Breast epithelium (tissue), 4 donors: ENCODE data around the gene RNF10. TPM values are rescaled to one million over a fixed set of nuclear protein-coding genes. Genes with fewer than 3 reads are reported as not detected.

Experiments
- DNase-seq, 2 donors: peaks; one replicate each; pipeline ENCODE4 v3.0.0-alpha.2; 2019; ENCODE audit warnings: low spot score in 2 of 2
- H3K27ac ChIP-seq, 2 donors: fragments of 200-600 bp; sonication (generic) in 1 of 2; one replicate each; pipeline ENCODE4 v1.5.1; 2016 to 2019; ENCODE audit warnings: mild to moderate bottlenecking in 1 of 2
- H3K27me3 ChIP-seq, 2 donors: fragments of 200-600 bp; sonication (generic) in 1 of 2; one replicate each; pipeline versions ENCODE4 v1.5.1 to v1.6.0; 2017 to 2019; ENCODE audit warnings: control low read depth in 1 of 2, mild to moderate bottlenecking in 1 of 2
- H3K36me3 ChIP-seq: fragments of 200-600 bp; one replicate; pipeline ENCODE4 v1.5.1; 2019
- H3K4me1 ChIP-seq, 2 donors: fragments of 200-600 bp; sonication (generic); one replicate each; pipeline ENCODE4 v1.5.1; 2016 to 2019; ENCODE audit warnings: control low read depth in 1 of 2
- H3K4me3 ChIP-seq, 3 donors: fragments of 200-600 bp; sonication (generic); 1 replicate in 2 of 3; 2 replicates in 1 of 3; pipeline ENCODE4 v1.5.1; 2016 to 2019; ENCODE audit warnings: mild to moderate bottlenecking in 3 of 3, moderate library complexity in 2 of 3
- H3K9me3 ChIP-seq, 2 donors: fragments of 200-600 bp; sonication (generic) in 1 of 2; one replicate each; pipeline ENCODE4 v1.5.1; 2016 to 2019; ENCODE audit warnings: control low read depth in 1 of 2
- CTCF ChIP-seq, 3 donors: fragments of 450-650 bp; IDR thresholded peaks; one replicate each; pipeline ENCODE4 v1.5.1; 2016 to 2017; ENCODE audit warnings: antibody characterized with exemption in 3 of 3, mild to moderate bottlenecking in 3 of 3, moderate library complexity in 3 of 3
- POLR2A ChIP-seq: fragments of 450-650 bp; IDR thresholded peaks from one replicate; pipeline ENCODE4 v1.6.1; 2016; ENCODE audit warnings: antibody characterized with exemption, mild to moderate bottlenecking, moderate library complexity
- POLR2AphosphoS5 ChIP-seq, 3 donors: sonication (generic); formaldehyde crosslinking; IDR thresholded peaks; one replicate each; pipeline ENCODE4 v1.6.1; 2017; ENCODE audit warnings: antibody characterized with exemption in 3 of 3
- intact Hi-C: fragments of 100-400 bp; cut with DNase I; formaldehyde crosslinking; loops from one replicate; pipeline ENCODE4 v1.15.1; 2023; ENCODE audit warnings: low total_unique reads
- total RNA-seq, 3 donors: library from RNA; depleted of rRNA; stranded (reverse); fragments of >200 nt; gene quantifications; one replicate each; pipeline ENCODE4 v1.1.0, GENCODE V29; 2016

RNF10 gene
- total RNA-seq, 3 donors from 2014 or later: 112 to 164 (median 149) TPM

- DNase-seq: peak; percentile 45 to 55
- intact Hi-C loops: no loop called here
- H3K9me3 ChIP-seq: no peaks in the 10 kb centered on the region
- H3K4me3 ChIP-seq: peak overlapping the region; percentile 67 to 98 (median 77)
- H3K27ac ChIP-seq: peak overlapping the region; percentile 87 to 92
- peaks cover 0 to 3% of the 10 kb centered on the region in 2 donors for H3K4me1 ChIP-seq
- H3K27me3 ChIP-seq: no peaks in the 10 kb centered on the region
- H3K36me3 ChIP-seq: no peaks in the 10 kb centered on the region
- TF ChIP-seq POLR2AphosphoS5 (IDR thresholded peaks at IDR 0.05) (no peak), POLR2A (no peak), CTCF (IDR thresholded peaks at IDR 0.05) (no peak)
Observed at GRCh38 chr12:120496413-120497340, 37.5 kb upstream of the RNF10 start.

GRCh38 chr12:120497524-120498150, 36.5 kb upstream of the RNF10 start:
- DNase-seq: peak in 1 of 2 donors; percentile 25
- Histone ChIP-seq H3K4me1 (peaks cover 0 to 3% of the 10 kb centered on the region in 2 donors), H3K27me3 (no peaks in the 10 kb centered on the region), H3K9me3 (no peaks in the 10 kb centered on the region), H3K4me3 (peak overlapping the region; percentile 67 to 98 (median 77)), H3K27ac (peak overlapping the region; percentile 64 to 92), H3K36me3 (no peaks in the 10 kb centered on the region)
- intact Hi-C loops: no loop called here
- no peak for TF ChIP-seq POLR2AphosphoS5 (IDR thresholded peaks at IDR 0.05)
- TF ChIP-seq CTCF (IDR thresholded peaks at IDR 0.05): no peak
- TF ChIP-seq POLR2A: no peak

- H3K36me3 ChIP-seq: no peaks in the 10 kb centered on the region
- intact Hi-C loops: no loop called here
- H3K4me3 ChIP-seq: no peak overlapping the region
- TF ChIP-seq POLR2A: no peak
- no peak for TF ChIP-seq POLR2AphosphoS5 (IDR thresholded peaks at IDR 0.05)
- TF ChIP-seq CTCF (IDR thresholded peaks at IDR 0.05): no peak
- no peak for DNase-seq
- no peaks in the 10 kb centered on the region for H3K9me3 ChIP-seq
- H3K4me1 ChIP-seq: peaks cover 0 to 3% of the 10 kb centered on the region in 2 donors
- no peak overlapping the region for H3K27ac ChIP-seq
- H3K27me3 ChIP-seq: no peaks in the 10 kb centered on the region
Observed at GRCh38 chr12:120498870-120499515, 35.2 kb upstream of the RNF10 start.

- Histone ChIP-seq H3K27me3 (no peaks in the 10 kb centered on the region), H3K36me3 (no peaks in the 10 kb centered on the region), H3K4me3 (no peak overlapping the region), H3K9me3 (no peaks in the 10 kb centered on the region), H3K4me1 (peaks cover 0 to 3% of the 10 kb centered on the region in 2 donors), H3K27ac (no peak overlapping the region)
- DNase-seq: no peak
- intact Hi-C loops: no loop called here
- TF ChIP-seq POLR2A: no peak
Observed at GRCh38 chr12:120500581-120500980, 33.6 kb upstream of the RNF10 start.

GRCh38 chr12:120504587-120504986, 29.6 kb upstream of the RNF10 start:
- H3K4me3 ChIP-seq: no peak overlapping the region
- TF ChIP-seq POLR2AphosphoS5 (IDR thresholded peaks at IDR 0.05) (no peak), POLR2A (no peak), CTCF (IDR thresholded peaks at IDR 0.05) (no peak)
- H3K4me1 ChIP-seq: no peaks in the 10 kb centered on the region
- DNase-seq: no peak
- H3K27me3 ChIP-seq: no peaks in the 10 kb centered on the region
- no peak overlapping the region for H3K27ac ChIP-seq
- H3K9me3 ChIP-seq: no peaks in the 10 kb centered on the region
- intact Hi-C loops: no loop called here
- no peaks in the 10 kb centered on the region for H3K36me3 ChIP-seq
